ENCODE data around the gene IFT52.

Gene IFT52

GRCh38 chr20:43694763-43695162 lies 104.0 kb downstream of the IFT52 start:
- DNase-seq, result no peak

- DNase-seq, result no peak
Observed at GRCh38 chr20:43695571-43695970, 104.8 kb downstream of the IFT52 start.
